GM21786 (cell line): ENCODE measurements around the gene SH3BGRL3.
A peak's percentile ranks its signal among the peaks of the same experiment; 100 is the strongest.
"Not testable (repeated sequence)": the region's sequence is repeated elsewhere in the genome, so short reads cannot be mapped to it uniquely, and the experiment has no call there.

Experiments used
- ATAC-seq: cut with Tn5 transposase; IDR thresholded peaks from one replicate; pipeline ENCODE4 v1.9.1; 2021; ENCODE audit not compliant: unreplicated experiment

Gene SH3BGRL3

DNA sequence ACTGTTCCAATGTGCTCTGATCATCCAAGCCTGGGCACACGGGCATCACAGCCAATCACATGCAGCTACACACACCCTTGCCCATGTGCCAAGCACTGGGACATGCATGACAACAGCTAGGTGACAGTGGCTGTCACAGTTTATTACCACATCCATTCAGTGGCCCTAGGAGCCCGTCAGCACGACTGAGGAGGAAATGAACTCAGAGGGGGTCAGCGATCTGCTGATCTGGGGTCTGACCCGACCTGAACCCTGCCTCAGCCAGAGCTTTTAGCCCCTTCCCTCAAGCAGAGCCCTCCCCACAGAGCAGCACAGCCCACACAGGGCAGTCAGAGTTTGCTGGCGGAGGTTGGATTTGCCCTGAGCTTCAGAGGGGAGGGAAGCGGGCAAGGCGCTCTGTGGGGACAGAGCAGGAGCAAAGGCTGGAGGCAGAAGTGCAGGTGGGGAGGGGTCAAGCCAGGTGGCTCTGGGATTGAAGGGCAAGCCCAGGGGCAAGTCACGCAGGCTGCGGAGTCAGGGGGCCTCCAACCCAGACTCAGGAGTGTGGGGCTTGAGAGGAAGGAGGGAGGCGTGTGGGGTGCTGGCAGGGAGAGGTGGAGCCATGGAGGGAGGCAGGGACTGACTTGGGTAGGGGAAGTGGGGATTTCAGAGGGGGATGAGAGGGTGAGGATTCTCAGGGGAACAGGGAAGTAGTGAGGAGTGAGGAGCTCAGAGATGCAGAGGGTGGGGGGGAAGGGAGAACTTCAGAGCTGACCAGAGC is 10.4 kb downstream of the SH3BGRL3 start:
- no peak for ATAC-seq

DNA sequence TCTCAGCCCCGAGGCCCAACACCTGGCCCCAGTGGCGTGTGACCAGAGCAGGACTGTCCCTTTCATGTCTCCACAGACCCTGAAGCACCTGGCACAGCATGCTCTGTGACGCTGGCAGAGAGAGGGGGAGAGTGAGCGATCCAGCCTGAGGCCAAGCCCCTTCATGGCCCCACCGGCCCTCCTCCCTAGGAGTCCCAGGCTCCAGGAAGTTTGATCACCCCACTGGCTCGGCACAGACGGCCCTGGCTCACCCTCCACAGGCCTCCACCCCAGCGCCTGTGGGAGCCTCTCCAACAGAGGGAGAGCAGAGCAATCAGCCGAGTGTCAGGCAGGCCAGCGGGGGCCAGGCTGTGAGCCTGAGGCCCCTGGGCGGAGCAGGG is 11.0 kb downstream of the SH3BGRL3 start:
- ATAC-seq, result no peak

GRCh38 chr1:26291433-26291832 is 11.5 kb downstream of the SH3BGRL3 start:
- no peak for ATAC-seq

DNA sequence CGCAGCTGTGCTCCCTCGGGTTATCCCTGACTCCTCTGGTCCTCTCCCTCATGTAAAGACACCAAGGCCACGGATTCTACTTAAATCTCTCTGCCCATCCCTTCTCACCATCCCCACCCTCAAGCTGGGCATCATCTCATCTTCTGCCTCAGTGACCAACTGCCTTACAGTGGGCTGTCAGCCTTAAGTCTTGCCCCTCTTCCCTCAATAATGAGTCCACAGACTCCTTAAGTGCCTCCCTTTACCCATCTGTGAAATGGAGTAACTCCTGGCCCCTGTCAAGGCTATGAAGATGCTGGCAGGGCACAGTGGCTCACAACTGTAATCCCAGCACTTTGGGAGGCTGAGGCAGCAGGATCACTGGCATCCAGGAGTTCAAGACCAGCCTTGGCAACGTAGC is 12.1 kb downstream of the SH3BGRL3 start:
- no peak for ATAC-seq

- ATAC-seq, result not testable (repeated sequence)
Measured at GRCh38 chr1:26292735-26293134, 12.8 kb downstream of the SH3BGRL3 start.

DNA sequence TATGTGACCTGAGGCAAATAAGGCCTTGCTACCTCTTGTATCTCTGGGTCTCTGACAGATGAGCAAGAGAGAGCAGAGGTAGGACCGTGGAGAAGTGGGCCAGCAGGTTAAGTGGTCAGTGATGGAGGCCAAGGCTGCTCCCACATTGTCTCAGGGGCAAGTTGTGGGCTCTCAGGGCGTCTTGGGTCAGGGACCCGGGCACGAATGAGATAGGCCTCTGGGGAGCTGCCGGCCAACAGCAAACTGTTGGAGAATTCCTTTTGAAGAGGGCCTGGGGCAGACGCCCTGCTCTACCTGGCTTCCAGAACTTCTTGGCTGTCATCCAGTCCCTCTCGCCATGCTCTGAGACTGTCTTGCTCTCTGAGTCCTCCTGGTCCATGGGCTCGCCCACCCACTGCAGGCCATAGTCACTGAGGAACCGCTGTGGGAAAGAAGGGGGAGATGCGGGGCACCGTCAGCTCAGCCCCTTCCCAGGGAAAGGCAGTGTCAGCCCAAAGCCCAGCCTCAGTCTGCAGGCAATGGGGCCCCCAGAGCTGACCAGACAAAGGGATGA is 14.1 kb downstream of the SH3BGRL3 start:
- ATAC-seq, result no peak

- ATAC-seq, result no peak
Measured at GRCh38 chr1:26295194-26296138, 15.6 kb downstream of the SH3BGRL3 start.

DNA sequence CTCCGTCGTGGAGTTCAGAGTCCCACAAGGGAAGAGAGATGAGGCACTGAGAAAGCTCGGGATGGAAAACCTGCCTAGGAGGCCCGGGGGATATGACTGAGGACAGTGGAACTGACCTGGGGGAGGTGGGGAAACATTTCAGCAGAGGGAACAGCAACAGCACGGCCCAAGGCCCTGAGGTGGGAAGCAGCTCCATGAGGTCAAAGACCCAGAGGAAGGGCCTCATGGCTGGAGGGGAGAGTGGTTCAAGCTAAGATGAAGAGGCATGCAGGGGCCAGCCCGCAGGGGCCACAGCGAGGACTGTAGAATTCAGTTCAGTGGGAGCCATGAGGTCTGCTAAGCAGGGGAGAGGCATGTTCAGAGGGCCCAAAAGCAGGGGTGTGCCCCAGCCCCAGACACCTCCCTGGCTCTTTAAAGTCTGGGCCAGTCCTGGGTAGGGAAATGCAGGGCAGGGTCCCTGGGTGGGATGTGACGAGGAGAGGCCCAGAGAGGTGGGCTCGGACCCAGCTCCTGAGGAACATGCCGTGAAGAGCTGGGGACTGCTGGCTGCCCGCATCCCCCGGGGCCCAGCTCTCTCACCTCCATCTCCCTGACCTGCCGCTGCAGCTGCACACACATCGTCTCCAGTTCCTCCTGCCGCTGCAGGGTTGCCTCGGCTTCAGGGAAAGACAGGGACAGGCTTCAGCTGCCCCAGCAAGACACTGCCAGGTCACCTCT is 16.6 kb downstream of the SH3BGRL3 start:
- no peak for ATAC-seq

- ATAC-seq, result no peak
Measured at GRCh38 chr1:26297057-26297790, 17.3 kb downstream of the SH3BGRL3 start.

GRCh38 chr1:26297791-26298124 is 17.9 kb downstream of the SH3BGRL3 start:
- no peak for ATAC-seq

GRCh38 chr1:26300578-26301275 is 20.8 kb downstream of the SH3BGRL3 start:
- no peak for ATAC-seq

DNA sequence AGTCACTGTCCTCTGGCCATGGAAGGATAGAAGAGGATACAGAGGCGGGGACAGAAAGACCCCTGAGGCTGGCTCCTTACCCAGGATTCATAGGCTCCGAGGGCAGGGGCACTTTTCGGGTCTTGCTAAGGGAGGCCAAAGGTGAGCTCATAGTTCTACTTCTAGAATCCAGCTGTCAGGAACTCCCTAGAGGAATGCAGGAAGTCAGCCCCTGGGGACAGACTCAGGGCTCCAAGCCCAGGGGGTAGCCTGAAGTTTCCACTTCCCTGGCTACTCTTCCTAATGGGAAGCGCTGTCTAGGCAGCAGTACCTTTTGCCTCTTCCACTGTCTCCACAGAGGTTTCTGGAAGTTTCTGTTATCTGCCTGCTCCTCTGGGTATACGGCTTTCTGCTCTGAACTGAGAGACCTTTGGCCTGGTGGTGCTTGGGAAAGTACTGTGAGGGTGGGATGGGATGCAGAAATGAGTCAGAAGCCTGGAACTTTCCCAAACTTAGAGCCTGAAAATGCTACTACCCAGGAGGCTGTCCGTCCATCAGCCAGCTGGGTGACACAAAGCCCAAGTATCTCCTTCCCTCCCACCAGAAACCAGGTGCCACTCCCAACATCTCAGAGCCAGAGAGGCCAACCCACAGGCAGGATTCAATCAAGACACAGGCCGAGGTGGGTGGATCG is 23.0 kb downstream of the SH3BGRL3 start:
- no peak for ATAC-seq

GRCh38 chr1:26305667-26306289 is 25.9 kb downstream of the SH3BGRL3 start:
- ATAC-seq, result peak; percentile 9

DNA sequence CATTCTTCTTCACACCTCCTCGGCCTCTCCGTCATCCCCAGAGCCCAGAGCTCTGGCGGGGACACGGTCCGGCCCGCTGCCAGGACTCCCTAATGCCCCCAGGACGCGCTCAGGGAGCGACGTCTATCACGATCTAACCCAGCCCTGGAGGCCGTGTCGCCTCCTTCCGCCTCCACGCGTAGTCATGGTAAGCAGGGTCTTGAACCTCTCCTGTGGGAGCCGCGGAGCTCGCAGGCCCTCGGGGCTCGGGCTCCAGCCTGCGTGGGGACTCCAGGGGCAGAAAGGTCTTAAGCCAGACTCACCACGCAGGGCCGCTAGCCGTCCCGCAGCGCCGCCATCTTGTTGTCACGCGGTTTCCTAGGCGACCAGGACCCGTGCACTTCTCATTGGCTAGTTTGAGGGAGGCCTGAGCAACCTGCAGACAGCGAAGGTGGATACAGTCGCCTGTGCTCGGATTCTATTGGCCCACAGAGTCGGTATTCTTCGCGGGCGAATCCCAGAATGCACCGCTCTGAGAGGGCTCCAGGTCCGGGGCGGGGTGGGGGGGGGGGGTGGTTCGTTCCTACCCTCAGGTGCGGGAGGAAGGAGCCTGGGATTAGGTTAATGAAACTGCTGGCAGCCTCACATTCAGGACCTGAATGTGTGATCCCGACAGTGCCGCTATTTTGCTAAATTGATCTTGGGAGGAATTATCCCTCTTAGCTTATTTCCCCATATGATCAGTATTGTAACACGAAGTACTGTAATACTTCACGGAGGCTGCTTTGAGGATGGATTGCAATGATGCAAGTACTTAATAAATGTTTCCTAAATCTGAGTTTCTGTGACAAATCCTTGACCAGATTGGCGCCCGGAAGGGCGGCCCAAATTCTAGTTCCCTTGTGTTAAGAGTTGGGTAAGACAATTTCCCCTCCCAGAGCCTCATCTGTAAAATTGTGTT is 26.7 kb downstream of the SH3BGRL3 start, which contains the start of gene UBXN11:
UBXN11 (minus strand) TSS at position 347 of the 940 bp plus-strand sequence. CDS start 3,753 bp downstream, outside the sequence.
- ATAC-seq, result peak; percentile 95

DNA sequence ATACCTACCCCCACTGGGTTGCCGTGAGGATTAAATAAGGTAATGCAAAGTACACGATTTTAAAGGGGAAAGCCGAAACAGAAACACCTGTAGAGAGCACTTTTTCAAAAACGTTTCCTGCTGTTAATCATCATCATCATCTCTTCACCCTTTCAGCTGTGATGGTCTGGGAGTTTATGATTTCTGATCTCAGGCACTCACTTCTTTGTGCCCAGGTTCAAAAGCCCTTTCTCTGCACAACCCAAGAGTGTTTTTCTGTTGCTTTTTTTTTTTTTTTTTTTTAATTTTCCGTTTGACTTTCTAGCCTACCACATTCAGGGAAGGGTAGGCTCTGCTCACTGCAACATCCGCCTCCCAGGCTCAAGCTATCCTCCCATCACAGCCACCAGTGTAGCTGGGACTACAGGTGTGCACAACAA is 27.5 kb downstream of the SH3BGRL3 start:
- peak; percentile 12 for ATAC-seq

DNA sequence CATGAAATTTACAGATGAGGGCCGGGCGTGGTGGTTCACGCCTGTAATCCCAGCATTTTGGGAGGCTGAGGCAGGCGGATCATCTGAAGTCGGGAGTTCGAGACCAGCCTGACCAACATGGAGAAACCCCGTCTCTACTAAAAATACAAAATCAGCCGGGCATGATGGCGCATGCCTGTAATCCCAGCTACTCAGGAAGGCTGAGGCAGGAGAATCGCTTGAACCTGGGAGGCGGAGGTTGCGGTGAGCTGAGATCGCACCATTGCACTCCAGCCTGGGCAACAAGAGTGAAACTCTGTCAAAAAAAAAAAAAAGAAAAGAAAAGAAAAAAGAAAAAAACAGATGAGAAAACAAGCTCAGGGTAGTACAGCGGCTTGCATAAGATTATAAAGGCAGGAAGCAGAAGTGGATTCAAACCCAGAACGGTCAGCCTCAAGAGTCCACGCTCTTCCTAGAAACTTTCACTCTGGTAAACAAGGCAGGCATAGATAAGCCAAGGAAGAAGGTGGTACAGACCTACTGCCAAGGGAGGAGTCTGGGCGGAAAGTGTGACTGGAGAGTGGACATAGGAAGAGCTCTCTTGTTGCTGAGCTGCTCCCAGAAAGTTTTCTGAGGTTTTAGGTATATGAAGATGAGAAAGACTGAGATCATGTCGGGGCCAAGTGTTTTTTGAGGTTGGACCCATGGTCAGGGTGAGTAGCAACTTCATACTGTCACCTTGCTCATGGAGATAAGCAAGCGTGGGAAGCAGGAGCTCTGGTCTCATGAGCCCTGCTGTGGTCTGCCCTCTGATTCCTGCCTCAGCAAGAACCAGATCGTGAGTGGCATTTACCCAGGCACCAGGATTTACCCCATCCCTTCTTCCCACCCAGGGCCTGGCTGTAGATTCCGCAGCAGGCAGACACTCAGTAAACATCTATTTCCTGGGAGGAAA is 28.3 kb downstream of the SH3BGRL3 start:
- ATAC-seq, result not testable (repeated sequence)

DNA sequence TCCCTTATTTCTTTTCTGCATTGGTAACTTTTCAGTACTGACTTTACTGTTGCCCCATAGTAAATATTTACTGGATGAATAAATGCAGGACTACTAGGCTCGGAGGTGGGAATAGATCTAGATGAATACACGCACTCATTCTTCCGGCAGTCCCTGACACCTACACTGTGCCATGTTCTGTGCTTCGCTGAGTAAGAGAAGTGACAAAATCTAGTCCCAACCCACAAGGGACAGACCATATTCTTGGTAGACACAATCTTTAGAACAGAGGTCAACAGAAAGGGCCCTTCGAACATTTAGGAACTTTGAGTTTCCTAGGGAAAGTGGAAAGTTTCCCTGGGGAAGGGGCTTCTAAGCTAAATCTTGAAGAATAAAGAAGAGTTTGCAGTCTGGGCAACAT is 34.6 kb downstream of the SH3BGRL3 start:
- no peak for ATAC-seq
